GM21526 (cell line): ENCODE results near the gene SRSF7.
"Not testable (repeated sequence)": the region's sequence is repeated elsewhere in the genome, so short reads cannot be mapped to it uniquely, and the experiment has no call there.

Experiments
- ATAC-seq: cut with Tn5 transposase; IDR thresholded peaks from one replicate; pipeline ENCODE4 v1.9.1; 2021; ENCODE audit warnings: moderate library complexity; ENCODE audit not compliant: unreplicated experiment, low FRiP score

Gene SRSF7

DNA sequence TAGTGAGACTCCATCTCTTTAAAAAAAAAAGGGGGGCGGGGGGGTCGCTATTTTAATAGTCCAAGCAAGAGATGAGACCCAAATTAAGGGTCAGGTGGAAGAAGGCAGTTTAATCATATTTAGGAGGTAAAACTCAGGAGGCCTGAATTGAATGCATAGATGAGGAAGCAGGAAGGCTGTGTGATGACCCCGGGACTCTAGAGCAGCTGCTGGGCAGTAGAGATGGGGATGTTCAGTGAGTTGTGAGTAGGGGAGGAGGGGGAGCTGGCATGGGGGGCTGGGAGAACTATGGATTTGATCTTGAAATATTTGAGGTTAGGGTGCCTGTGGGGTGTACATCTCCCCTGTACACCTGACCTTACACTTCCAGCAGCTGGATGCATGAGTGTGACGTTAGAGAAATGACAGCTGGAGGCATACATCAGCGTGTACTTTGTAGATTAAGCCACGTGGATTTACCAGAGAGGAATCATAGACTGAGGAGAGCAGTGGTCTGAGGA, 44.3 kb downstream of the SRSF7 start:
- ATAC-seq: no peak

DNA sequence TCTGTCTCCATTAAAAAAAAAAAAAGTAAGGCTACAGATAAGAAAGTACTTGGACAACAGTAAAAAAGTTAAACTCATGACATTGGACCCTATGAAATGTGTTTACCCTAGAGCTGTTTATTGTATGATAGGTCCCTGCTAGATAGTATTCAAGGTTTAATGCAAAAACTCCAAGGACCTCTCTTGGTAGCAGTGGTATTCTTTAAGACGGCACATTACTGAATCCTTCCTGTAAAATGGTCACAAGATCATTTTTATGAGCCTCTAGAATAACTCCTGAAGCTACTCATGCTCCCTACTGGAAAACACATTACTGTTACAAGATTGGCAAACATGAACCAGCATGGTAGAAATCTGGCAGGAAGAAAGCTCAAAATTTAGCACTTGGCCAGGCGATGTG, 46.5 kb downstream of the SRSF7 start:
- no peak for ATAC-seq

DNA sequence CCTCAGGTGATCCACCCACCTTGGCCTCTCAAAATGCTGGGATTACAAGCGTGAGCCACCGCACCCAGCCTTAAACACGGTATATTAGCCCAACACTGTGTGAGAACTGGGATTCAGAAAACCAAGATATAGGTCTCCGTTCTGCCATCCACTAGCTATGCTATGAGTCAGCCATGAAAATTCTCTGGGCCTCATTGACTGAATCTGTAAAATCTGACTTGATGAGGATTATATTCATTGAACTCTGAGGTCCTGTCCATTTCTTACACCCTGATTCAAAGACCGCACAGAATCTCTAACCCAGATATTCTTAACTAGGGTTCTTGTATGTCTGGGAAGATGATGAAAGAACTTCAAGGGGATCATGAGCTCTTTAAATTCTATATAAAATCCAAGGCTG, 47.8 kb downstream of the SRSF7 start:
- not testable (repeated sequence) for ATAC-seq

DNA sequence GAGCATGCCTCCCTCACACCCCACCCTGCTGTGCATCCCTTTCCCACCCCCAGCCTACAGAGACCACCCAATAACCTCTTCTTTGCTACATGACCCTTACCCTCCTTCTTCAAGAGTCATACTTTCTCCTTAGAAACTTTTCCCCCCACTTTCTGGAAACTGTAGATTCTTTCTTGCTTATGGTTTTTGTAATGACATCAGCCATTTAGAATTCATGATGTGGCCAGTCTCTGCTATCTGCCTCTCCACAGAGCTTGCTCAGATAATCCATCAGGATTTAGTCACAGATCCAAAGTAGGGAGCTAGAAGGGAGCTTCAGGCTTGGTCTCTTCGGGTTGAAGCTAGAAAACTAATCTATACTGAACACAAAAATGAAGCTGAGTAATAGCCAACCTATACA, 48.7 kb downstream of the SRSF7 start:
- no peak for ATAC-seq

DNA sequence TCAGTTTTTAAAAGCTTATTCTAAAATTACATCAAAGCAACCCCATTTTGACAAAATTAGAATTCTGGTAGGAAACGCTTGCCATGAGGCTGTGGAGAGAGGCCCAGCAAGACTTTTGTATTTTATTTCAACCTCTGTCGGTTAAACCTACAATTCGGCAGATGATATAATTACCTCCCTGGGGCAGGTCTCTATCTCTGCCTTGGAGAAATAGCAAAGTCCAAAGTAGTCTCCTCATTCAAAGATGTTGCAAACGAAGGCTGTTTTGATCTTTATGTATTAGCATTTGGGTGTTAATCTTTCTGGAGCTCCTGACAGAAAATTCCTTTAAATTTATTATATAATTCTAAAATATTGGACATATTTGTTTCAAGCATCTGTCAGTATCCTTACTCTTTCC, 49.6 kb downstream of the SRSF7 start:
- ATAC-seq: no peak

DNA sequence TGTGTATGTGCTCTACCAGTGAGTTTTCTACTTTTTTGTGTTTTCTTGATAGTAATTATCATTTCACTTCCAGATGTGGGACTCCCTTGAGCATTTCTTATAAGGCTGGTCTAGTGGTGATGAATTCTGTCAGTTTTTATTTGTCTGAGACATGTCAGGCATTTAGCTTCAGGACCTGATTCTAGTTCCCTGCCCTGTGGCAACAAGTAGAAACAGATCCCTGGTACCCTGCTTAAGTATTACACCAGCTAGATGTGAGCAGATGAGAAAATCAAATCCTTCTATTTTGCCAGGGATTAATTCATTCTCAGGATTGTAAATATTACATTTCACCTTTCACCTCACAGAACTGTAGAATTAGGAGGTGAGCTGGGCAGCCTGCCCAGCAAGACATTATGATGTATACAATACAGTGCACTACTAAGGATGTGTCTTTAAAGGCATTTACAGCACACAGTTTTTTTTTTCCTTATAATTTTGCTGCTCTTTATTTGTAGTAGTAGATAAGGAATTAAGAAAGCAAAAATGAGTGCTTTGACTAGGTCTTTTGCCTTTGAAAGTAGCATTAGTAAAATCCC, 50.2 kb downstream of the SRSF7 start:
- no peak for ATAC-seq

DNA sequence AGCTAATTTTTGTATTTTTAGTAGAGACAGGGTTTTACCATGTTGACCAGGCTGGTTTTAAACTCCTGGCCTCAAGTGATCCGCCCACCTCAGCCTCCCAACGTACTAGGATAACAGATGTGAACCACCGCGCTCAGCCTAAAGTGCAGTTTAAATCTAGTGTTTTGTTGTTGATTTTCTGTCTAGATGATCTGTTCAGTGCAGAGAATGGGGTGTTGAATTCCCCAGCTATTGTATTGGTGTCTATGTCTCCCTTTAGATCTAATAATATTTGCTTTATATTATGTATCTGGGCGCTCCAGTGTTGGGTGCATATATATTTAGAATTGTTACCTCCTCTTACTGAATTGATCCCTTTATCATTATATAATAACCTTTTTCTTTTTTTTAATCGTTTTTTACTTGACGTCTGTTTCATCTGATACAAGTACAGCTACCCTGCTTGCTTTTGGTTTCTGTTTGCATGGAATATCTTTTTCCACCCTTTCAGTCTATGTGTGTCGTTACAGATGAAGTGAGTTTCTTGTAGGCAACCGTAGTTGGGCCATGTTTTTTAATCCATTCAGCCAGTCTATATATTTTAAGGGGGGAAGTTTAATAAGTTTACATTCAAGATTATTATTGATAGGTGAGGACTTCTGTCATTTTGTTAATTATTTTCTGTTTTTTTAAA, 50.9 kb downstream of the SRSF7 start:
- no peak for ATAC-seq

DNA sequence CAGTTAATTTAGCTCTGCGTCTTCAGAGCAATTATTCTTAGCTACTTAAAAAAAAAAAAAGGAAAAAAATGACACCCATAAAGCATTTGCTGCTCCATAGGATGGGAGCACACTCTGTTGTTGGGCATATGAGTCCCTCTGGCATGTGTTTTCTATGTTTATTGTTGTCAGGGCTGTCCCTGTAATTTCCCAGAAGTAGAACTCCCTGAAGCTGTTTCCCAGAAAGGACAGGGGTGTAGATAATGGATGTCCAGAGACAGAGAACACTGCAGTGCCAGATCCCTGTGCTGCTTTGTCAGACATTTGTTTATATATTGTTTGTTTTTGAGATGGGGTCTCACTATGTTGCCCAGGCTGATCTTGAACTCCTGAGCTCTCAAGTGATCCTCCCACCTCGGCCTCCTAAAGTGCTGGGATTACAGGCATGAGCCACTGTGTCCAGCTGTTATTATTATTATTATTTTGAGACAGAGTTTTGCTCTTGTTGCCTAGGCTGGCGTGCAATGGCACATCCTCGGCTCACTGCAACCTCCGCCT, 52.6 kb downstream of the SRSF7 start:
- ATAC-seq: no peak

DNA sequence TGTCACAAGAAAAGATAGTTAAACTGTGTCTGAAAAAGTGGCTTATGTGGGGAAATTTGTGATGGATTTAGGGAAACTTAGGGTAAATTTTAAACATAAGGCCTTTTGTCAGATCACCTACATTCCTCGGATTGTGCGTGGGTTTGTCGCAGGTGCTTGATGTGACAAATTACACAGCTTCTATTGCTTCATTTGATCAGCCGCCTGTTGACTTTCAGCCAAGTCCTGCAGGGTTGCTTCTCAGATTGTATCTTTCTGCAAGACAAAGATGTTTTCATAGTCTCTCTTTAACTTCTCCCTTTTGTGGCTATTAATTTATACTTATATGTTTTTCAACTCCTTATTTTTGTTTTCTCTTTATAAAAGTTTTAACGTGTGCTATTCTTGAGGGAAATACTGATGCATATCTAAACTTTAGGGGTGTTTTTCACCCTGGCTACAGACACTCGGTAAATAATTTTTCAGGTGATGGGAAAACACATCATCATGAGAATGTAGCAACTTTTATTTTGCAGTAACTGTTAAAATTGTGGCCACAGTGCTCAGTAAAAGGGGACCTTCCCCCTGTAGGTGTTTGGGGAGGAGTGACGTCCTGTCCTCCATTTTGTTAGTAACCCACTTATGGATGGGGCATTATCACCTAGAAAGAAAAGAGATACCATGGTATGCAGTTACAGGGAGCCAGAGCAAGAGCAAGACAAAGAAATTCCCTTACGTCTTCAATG, 53.9 kb downstream of the SRSF7 start:
- no peak for ATAC-seq
